Panc1 (cell line): ENCODE results near the gene PPP1R26.

Source experiments
- CTCF ChIP-seq: fragments of 450-650 bp; IDR thresholded peaks from 2 replicates; pipeline ENCODE4 v1.5.1; 2017; ENCODE audit warnings: mild to moderate bottlenecking
- POLR2AphosphoS5 ChIP-seq: IDR thresholded peaks from 2 replicates; pipeline ENCODE4 v1.6.1; 2012; ENCODE audit warnings: mild to moderate bottlenecking, low read depth, low read length, moderate library complexity
- SIN3A ChIP-seq: IDR thresholded peaks from 2 replicates; pipeline ENCODE4 v1.6.1; 2012; ENCODE audit warnings: low read depth, mild to moderate bottlenecking, low read length, moderate library complexity, borderline replicate concordance; ENCODE audit not compliant: insufficient read depth

DNA sequence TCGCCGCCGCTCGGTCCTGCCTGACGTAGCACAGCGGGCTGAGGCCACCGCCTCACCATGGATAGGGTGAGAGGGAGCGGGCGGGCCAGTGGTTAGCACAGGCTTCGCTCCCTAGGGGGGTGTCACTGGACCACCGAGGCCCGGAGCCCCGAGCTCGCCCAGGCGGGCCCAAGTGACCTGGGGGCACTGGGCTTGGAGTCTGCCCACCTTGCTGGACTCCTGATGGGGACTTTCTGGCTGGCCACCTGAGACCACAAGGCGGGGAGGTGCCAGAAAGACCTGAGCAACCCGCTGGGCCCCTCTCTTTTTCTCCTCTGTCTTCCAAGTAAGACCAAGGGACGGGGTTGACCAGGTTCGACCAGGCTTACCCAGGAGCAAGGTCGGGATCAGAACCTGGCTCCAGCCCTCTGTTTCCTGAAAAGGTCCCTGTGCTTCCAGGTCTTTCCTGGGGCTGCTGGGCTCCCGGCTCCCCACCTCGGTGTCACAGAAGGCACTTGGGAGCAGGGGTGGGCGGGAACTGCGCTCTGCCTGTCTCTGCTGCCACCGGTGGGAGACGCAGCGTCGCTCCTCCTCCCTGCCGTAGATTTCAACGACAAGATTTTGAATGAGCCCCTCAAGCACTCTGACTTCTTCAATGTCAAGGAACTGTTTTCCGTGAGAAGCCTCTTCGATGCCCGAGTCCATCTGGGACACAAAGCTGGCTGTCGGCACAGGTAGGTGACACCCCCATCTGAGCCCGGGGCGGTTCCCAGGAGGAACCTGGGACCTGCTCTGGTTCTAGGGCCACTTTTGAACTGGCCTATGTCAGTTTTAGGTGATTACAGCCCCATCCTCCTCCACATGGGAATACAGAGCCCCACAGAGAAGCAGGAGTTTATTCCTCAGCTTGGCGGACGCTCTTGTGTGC lies 21.9 kb downstream of the PPP1R26 start:
- TF ChIP-seq CTCF (no peak), POLR2AphosphoS5 (no peak), SIN3A (no peak)
